Neural crest cell (in vitro differentiated cells): ENCODE measurements around the gene COL12A1. TPM values are rescaled to one million over a fixed set of nuclear protein-coding genes. Genes with fewer than 3 reads are reported as not detected.

ENCODE experiments used
- DNase-seq: peaks from one replicate; pipeline ENCODE4 v3.0.0; 2021; ENCODE audit warnings: low read depth, mixed read lengths, low spot score
- H3K27ac Mint-ChIP-seq: one replicate; pipeline ENCODE4 v1.8.0; 2021; ENCODE audit warnings: mild to moderate bottlenecking, mixed read lengths; ENCODE audit not compliant: unreplicated experiment
- H3K27me3 Mint-ChIP-seq: 2 replicates; pipeline ENCODE4 v1.8.0; 2021; ENCODE audit warnings: low read depth, mild to moderate bottlenecking, mixed read lengths
- H3K36me3 Mint-ChIP-seq: 2 replicates; pipeline ENCODE4 v1.8.0; 2021; ENCODE audit warnings: low read depth, mild to moderate bottlenecking, mixed read lengths
- H3K4me1 Mint-ChIP-seq: 2 replicates; pipeline ENCODE4 v1.8.0; 2021; ENCODE audit warnings: mixed read lengths
- H3K4me3 Mint-ChIP-seq: one replicate; pipeline ENCODE4 v1.8.0; 2021; ENCODE audit warnings: mild to moderate bottlenecking, mixed read lengths
- H3K9me3 Mint-ChIP-seq: 2 replicates; pipeline ENCODE4 v1.8.0; 2021; ENCODE audit warnings: mixed read lengths
- CTCF ChIP-seq: fragments of 200-600 bp; sonication (generic); conservative IDR thresholded peaks from 2 replicates; pipeline ENCODE4 v1.5.0; 2021; ENCODE audit warnings: antibody characterized with exemption, mild to moderate bottlenecking
- total RNA-seq: library from RNA; stranded (reverse); gene quantifications from 2 replicates; pipeline ENCODE4 v1.2.1, GENCODE V29; 2021

Gene COL12A1
- total RNA-seq, 1 donor from 2014 or later = 50.2 TPM

GRCh38 chr6:75135876-75136275, 70.0 kb downstream of the COL12A1 start:
- no peak for DNase-seq
- Mint-ChIP-seq H3K9me3 (no peaks in the 10 kb centered on the region), H3K4me1 (no peaks in the 10 kb centered on the region), H3K27me3 (no peaks in the 10 kb centered on the region), H3K4me3 (no peak overlapping the region), H3K36me3 (peaks cover 6% of the 10 kb centered on the region), H3K27ac (no peak overlapping the region)
- no peak for TF ChIP-seq CTCF

GRCh38 chr6:75135450-75135849, 70.4 kb downstream of the COL12A1 start:
- H3K4me3 Mint-ChIP-seq = no peak overlapping the region
- H3K27ac Mint-ChIP-seq = no peak overlapping the region
- TF ChIP-seq CTCF = no peak
- no peak for DNase-seq
- no peaks in the 10 kb centered on the region for H3K9me3 Mint-ChIP-seq
- H3K36me3 Mint-ChIP-seq = peaks cover 8% of the 10 kb centered on the region
- H3K4me1 Mint-ChIP-seq = no peaks in the 10 kb centered on the region
- H3K27me3 Mint-ChIP-seq = no peaks in the 10 kb centered on the region

GRCh38 chr6:75130784-75131183, 75.1 kb downstream of the COL12A1 start:
- H3K27me3 Mint-ChIP-seq = no peaks in the 10 kb centered on the region
- DNase-seq = no peak
- no peaks in the 10 kb centered on the region for H3K4me1 Mint-ChIP-seq
- H3K9me3 Mint-ChIP-seq = no peaks in the 10 kb centered on the region
- peaks cover 5% of the 10 kb centered on the region for H3K36me3 Mint-ChIP-seq
- no peak overlapping the region for H3K27ac Mint-ChIP-seq
- no peak overlapping the region for H3K4me3 Mint-ChIP-seq
- no peak for TF ChIP-seq CTCF

- Mint-ChIP-seq H3K27ac (no peak overlapping the region), H3K9me3 (no peaks in the 10 kb centered on the region), H3K27me3 (no peaks in the 10 kb centered on the region), H3K4me1 (no peaks in the 10 kb centered on the region), H3K4me3 (no peak overlapping the region), H3K36me3 (peaks cover 5% of the 10 kb centered on the region)
- no peak for TF ChIP-seq CTCF
- no peak for DNase-seq
Observed at GRCh38 chr6:75128878-75129570, 76.8 kb downstream of the COL12A1 start.

- TF ChIP-seq CTCF = no peak
- Mint-ChIP-seq H3K4me1 (no peaks in the 10 kb centered on the region), H3K27me3 (no peaks in the 10 kb centered on the region), H3K27ac (no peak overlapping the region), H3K4me3 (no peak overlapping the region), H3K36me3 (peaks cover 2% of the 10 kb centered on the region), H3K9me3 (no peaks in the 10 kb centered on the region)
- no peak for DNase-seq
Observed at GRCh38 chr6:75126518-75126917, 79.3 kb downstream of the COL12A1 start.
